GM19395 (cell line): ENCODE measurements around the gene STEAP4.

Experiments
- ATAC-seq: cut with Tn5 transposase; IDR thresholded peaks from one replicate; pipeline ENCODE4 v1.9.1; 2021; ENCODE audit warnings: mild to moderate bottlenecking, moderate library complexity; ENCODE audit not compliant: unreplicated experiment

Gene STEAP4

DNA sequence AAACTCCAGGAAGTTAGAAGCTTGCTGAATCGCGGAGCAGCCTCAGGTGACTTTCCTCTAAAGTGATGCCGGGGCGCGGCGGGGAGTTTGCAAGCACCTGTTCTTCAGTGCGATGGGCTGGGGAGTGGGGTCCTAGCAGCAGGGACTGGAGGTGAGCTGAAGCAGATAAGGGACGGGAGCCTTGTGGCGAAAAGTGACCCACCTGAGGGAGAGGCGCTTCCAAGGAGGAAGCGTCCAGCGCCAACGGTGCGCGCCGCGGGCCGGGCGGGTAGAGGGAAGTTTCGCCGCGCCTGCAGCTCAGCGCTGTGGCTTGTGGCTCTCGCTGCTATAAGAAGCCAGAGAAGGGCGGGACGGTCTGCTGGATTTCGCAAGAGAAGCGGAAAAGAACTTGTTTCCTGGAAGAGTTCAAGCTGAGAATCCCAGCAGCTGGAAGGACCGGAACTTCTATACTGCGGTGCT is at the start of gene STEAP4:
Gene STEAP4, minus strand, starts transcription at position 305 of the 459 bp plus-strand sequence. CDS start 22,625 bp downstream, outside the sequence.
- ATAC-seq = no peak

GRCh38 chr7:88355011-88355410 is 48.3 kb upstream of the STEAP4 start:
- ATAC-seq = no peak

DNA sequence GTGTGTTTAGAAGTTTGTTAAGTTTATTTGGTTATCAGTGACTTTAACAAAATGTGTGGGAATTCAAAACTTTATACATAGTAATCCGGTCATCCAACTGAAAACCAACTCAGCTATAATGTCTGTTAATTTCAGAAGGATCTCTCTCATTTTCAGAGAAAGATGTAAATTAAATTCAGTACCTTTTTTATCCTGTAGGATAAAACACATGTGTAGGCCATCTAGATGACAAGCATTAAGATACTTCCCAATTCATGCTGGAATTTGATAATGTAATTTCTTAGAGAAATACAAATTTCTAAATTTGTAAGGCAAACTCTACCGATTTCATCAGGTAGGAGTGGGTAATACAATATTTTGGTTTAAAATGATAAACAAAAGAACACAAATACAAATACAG is 43.4 kb upstream of the STEAP4 start:
- ATAC-seq = no peak

DNA sequence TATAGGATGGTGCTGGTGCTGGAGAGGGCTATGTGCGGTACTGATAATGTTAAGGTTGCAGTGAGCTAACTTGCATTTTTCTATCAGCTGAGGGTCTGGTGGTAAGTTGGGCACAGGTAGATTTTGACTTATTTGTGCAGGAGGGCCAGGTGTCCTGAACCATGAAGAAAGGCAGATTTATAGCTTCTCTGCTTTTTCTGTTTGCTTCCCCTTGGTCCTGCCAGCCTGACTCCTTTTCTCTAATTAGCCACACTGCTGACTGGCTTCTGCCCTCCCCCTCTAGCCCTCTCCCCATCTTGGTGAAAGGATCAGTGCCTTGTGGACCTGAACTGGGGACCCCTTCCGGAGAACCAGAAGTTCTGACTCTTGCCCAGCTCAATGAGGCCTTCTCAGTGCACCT is 40.8 kb upstream of the STEAP4 start:
- ATAC-seq = no peak

GRCh38 chr7:88347090-88347489 is 40.4 kb upstream of the STEAP4 start:
- ATAC-seq = no peak

DNA sequence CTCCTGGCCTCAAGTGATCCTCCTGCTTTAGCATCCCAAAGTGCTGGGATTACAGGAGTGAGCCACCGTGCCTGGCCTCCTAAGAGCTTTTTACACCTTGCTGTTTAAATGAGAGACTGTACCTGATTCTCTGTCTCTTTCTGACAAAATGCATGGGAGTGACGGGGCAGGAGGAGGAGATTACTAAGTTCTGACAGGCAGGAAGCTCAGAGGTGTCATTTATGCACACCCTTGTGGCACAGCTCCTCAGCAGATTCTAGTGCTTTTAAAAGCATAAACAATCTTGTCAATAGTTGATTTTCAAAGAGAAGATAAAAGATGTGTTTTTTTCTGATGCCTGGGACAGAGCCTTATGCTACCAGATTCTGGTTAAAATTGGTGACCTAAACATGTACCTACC is 39.7 kb upstream of the STEAP4 start:
- ATAC-seq = no peak

DNA sequence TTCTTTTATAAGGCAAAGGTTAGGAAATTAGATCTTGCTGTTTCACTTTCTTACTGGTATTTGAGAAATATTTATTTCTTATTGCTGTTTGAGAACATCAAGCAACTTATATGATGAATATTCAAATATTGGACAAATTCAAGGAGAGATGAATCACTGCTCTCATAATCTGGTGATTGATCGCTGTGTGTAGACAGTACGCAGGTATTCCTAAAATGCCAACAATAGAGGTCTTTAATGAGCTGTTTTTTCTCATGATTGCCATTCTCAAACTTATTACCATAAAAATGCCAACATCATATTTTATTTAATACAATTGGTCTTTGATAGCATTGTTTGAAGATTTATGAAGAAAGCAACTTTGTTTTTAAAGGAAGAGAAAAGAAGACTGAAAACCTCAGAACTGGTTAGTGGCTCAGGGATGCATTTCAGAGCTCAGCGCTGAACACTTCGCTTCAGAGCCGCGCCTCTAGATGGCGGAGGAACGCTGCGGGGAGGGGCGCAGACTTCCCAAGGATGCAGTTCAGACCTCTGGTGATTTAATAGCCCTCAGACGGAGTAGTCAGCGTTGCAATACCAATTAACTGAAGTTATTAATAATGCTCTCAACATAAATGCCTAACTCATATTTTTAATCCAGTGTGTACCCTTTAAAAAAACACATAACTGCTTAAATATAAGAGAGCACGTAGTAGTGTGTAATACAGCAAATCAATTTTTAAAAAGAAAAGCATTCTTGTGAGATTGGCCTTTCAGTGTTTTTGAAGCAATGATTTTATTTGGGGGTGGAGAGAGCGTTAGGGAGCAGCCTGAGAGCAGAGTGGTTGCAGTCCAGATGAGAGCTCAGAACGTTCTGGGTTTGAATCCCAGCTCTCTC is 38.5 kb upstream of the STEAP4 start:
- ATAC-seq = peak; percentile 69

DNA sequence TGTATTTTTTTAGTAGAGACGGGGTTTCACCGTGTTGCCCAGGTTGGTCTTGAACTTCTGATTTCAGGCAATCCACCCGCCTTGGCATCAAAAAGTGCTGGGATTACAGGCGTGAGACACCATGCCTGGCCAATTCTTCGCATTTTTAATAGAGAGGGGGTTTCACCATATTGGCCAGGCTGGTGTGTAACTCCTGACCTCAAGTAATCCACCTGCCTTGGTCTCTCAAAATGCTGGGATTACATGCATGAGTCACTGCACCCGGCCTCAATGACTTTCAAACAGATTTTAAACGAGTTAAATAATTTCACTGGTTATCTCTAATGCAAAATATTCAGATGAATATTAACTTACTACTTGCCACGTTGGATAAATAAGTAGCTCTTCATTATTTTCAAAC is 37.6 kb upstream of the STEAP4 start:
- no peak for ATAC-seq

GRCh38 chr7:88339195-88339922 is 32.7 kb upstream of the STEAP4 start:
- no peak for ATAC-seq

DNA sequence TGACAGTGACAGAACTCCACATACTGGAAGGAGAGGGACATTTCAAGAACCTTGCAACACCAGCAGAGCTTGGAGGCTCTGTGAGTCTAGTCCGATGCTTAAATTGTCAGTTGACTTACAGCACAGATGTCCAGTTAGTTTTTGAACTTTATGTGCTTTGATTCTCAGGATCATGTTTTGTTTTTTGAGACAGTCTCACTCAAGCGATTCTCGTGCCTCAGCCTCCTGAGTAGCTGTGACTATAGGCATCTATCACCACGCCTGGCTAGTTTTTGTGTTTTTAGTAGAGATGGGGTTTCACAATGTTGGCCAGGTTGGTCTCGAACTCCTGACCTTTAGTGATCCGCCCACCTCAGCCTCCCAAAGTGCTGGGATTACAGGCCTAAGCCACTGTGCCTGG is 31.8 kb upstream of the STEAP4 start:
- no peak for ATAC-seq

DNA sequence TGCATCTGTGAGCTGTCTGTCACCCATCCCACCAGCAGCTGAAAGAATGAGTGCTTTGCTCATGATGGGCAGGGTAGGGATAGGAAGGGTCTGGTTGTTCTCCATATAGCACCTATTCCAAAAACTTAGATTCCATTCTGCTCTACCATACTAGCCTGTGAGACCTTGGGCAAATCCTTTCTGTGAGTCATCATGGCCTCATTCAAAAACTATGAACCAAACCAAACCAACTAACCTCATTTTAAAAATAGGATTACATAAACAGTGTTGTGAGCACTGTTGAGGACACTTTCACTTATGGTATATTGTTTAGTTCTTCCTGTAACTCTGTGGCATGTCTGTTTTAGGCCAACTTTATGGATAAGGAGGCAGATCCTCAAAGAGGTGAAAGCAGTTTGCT is 30.9 kb upstream of the STEAP4 start:
- no peak for ATAC-seq

- ATAC-seq = no peak
Observed at GRCh38 chr7:88331322-88331721, 24.6 kb upstream of the STEAP4 start.

DNA sequence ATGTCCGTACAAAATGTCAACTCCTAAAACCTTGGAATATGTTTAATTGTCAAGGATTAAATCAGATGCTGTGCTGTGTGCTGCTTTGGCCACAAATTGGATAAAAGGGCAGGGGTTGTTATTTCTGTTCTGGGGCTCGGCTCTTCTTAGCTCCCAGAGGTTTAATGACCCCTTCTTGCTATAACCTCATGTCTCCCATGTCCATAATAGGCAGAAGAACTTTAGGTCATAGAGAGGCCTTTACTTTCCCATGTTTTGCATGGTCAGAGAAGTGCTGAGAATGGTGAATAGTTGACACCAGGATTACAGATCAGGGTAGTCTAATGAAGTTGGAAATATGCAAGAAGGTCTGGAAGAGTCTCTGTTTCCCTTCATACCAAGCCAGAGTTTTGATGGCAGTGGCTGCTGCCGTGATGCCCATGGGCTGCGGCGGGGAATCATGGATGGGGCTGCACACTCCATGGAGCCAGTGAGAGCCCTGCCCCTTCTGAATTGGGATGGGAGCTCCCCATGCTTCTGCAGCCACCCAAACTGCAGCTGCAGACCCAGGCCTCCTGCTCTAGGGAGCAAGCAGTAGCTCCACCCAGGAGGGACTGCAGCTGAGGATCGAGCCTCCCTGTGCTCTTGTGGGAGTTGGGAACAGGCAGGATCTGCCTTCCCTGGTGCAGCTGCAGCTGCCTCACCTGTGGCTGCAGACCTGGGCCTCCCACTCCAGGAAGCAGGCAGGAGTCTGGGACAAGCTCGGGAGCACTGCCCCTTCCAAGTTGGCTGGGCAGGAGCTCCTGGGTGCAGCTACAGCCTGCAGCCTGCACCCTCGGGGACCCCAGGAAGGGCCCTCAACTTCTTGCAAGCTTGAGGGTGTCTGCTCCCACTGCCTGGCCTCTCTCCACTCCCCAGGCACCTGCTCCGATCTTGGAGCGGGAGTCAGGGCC is 23.1 kb upstream of the STEAP4 start:
- no peak for ATAC-seq

DNA sequence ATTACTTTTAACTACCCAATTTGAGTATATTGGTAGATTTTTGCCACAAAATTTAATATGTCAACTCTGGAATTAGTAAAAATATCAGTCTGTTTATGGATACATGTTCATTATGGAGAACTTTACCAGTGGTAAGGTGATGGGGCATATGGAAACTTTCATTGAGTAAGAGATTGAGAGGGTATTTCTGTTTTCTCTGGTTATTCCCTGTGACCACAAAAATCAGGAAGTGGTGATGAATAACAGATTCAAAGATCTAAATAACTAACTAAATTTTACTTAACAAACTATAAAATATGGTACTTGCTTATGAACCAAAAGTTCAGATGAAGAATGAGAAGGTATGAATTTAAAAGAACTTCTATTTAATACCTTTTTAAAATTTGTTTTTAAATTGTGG is 22.1 kb upstream of the STEAP4 start:
- ATAC-seq = peak; percentile 50

- no peak for ATAC-seq
Observed at GRCh38 chr7:88324699-88325098, 18.0 kb upstream of the STEAP4 start.

DNA sequence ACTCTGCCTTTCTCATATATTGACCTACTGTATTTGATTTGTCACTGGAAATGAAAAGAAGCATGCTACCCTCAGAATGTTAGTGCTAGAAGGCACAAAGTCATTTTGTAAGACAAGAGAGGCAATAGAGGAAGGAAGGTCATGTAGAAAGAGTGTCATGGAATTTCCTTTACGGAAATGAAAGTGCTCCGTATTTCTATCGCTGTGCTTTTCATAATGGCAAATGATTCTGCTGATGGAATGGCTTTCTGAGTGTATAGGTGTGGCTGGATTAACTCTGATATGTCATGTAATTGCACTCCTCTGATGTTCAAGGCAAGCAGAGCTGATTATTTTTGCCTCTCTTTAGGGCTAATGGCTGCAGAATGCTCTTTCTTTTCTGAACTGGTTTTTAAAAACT is 15.5 kb upstream of the STEAP4 start:
- ATAC-seq = no peak

GRCh38 chr7:88321694-88322093 is 15.0 kb upstream of the STEAP4 start:
- no peak for ATAC-seq

GRCh38 chr7:88318196-88318595 is 11.5 kb upstream of the STEAP4 start:
- no peak for ATAC-seq

- ATAC-seq = no peak
Observed at GRCh38 chr7:88317422-88317821, 10.7 kb upstream of the STEAP4 start.

DNA sequence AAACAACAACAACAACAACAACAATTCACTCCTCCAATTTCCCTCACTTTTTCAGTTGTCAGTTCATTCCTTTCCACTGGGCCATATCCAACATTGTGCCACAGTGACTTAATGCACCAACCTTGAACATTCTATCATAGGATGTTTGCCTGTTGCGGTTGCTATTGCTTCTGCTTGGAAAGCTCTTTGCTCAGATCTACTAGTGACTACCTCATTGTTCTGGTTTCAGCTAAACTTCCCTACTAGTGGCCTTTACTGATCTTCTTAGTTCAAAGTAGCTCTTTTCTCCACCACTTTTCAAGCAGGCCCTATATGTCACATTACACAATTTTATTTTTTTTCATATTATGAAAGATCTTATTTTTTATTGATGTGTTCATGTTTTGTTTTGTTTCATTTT is 9.8 kb upstream of the STEAP4 start:
- no peak for ATAC-seq

DNA sequence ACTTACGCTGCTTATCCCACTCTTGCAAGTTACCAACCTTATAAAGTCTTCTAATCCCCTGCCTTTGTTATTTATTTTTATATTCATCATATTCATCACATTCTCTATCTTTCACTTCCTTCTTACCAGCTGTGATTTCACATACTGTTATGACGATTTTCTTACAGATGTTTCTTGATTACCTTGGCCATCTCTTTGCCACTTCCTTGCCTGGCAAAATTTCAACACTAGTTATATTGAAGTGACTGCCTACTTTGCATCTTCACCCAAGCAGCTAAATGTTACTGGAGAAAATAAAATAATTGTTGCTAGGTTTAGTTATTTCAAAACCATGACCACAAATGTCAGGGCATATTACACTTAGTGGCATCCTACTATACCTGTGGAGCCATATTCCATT is 8.8 kb upstream of the STEAP4 start:
- ATAC-seq = no peak
